Prostate gland (tissue), 2 donors: ENCODE data around the gene PODXL2. TPM values are rescaled to one million over a fixed set of nuclear protein-coding genes. Genes with fewer than 3 reads are reported as not detected.

ENCODE experiments used
- DNase-seq: peaks from one replicate; pipeline ENCODE4 v3.0.0-alpha.2; 2019; ENCODE audit warnings: low spot score
- H3K27ac ChIP-seq, 2 donors: fragments of 200-600 bp; sonication (generic); 2 replicates each; pipeline ENCODE4 v1.5.1; 2017 to 2019
- H3K27me3 ChIP-seq: fragments of 200-600 bp; sonication (generic); replicated peaks from 2 replicates; pipeline ENCODE4 v1.5.1; 2019; ENCODE audit not compliant: insufficient read depth
- H3K36me3 ChIP-seq, 2 donors: fragments of 200-600 bp; sonication (generic); 1 replicate in 1 of 2; 2 replicates in 1 of 2; pipeline versions ENCODE4 v1.5.1 to v1.8.1; 2017 to 2019
- H3K4me1 ChIP-seq: fragments of 200-600 bp; sonication (generic); replicated peaks from 2 replicates; pipeline ENCODE4 v1.5.1; 2019
- H3K4me3 ChIP-seq, 2 donors: fragments of 200-600 bp; sonication (generic); 2 replicates each; pipeline ENCODE4 v1.5.1; 2017 to 2019
- H3K9me3 ChIP-seq: fragments of 200-600 bp; sonication (generic); 2 replicates; pipeline ENCODE4 v1.5.1; 2017
- POLR2A ChIP-seq: fragments of 450-650 bp; IDR thresholded peaks from one replicate; pipeline ENCODE4 v1.6.1; 2016; ENCODE audit warnings: antibody characterized with exemption, mild to moderate bottlenecking
- POLR2AphosphoS5 ChIP-seq: sonication (generic); formaldehyde crosslinking; IDR thresholded peaks from one replicate; pipeline ENCODE4 v1.6.1; 2017; ENCODE audit warnings: antibody characterized with exemption
- WGBS: methylation state at CpG from one replicate; pipeline ENCODE4 v1.1.5; 2018; 5-methylcytosine and 5-hydroxymethylcytosine counted together
- intact Hi-C: fragments of 100-400 bp; cut with DNase I; formaldehyde crosslinking; loops from one replicate; pipeline ENCODE4 v1.14.2; 2022
- total RNA-seq, 2 donors: library from RNA; depleted of rRNA; stranded (reverse); fragments of >200 nt; gene quantifications; one replicate each; pipeline ENCODE4 v1.1.0, GENCODE V29; 2016
- TF ChIP-seq, protein P1 (sequence below), 4 experiments: fragments of 200-600 bp in 2 of 4; fragments of 450-650 bp in 2 of 4; sonication (generic) in 2 of 4; IDR thresholded peaks; 1 replicate in 3 of 4; 2 replicates in 1 of 4; pipeline ENCODE4 v1.5.1; 2016 to 2019; ENCODE audit warnings: antibody characterized with exemption in 4 of 4, mild to moderate bottlenecking in 2 of 4, moderate library complexity in 2 of 4

The PODXL2 gene
- total RNA-seq, 2 donors from 2014 or later = 63.9 to 73.7 TPM

DNA sequence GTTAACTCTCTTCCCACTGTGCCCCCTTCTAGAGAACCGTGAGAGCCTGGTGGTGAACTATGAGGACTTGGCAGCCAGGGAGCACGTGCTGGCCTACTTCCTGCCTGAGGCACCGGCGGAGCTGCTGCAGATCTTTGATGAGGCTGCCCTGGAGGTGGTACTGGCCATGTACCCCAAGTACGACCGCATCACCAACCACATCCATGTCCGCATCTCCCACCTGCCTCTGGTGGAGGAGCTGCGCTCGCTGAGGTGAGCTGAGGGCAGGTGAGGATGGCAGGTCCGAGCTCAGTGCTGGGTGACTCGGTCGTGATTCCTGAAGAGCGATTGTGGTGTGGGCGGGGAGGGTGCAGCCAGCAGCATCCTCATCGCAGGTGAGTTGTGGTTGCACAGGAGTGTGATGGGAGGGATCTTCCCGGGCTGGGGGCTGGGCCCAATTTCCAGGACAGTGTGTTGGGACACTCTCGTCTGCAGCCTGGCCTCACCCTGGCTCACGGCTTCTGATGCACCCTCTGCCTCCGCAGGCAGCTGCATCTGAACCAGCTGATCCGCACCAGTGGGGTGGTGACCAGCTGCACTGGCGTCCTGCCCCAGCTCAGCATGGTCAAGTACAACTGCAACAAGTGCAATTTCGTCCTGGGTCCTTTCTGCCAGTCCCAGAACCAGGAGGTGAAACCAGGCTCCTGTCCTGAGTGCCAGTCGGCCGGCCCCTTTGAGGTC lies 22.7 kb upstream of the PODXL2 start:
- H3K9me3 ChIP-seq = no peaks in the 10 kb centered on the region
- TF ChIP-seq POLR2A (no peak), POLR2AphosphoS5 (no peak)
- TF ChIP-seq, protein P1, sequence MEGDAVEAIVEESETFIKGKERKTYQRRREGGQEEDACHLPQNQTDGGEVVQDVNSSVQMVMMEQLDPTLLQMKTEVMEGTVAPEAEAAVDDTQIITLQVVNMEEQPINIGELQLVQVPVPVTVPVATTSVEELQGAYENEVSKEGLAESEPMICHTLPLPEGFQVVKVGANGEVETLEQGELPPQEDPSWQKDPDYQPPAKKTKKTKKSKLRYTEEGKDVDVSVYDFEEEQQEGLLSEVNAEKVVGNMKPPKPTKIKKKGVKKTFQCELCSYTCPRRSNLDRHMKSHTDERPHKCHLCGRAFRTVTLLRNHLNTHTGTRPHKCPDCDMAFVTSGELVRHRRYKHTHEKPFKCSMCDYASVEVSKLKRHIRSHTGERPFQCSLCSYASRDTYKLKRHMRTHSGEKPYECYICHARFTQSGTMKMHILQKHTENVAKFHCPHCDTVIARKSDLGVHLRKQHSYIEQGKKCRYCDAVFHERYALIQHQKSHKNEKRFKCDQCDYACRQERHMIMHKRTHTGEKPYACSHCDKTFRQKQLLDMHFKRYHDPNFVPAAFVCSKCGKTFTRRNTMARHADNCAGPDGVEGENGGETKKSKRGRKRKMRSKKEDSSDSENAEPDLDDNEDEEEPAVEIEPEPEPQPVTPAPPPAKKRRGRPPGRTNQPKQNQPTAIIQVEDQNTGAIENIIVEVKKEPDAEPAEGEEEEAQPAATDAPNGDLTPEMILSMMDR (IDR thresholded peaks at IDR 0.05) = no peak
- H3K4me3 ChIP-seq = no peak overlapping the region
- peak overlapping the region in 1 of 2 donors; percentile 63 for H3K27ac ChIP-seq
- WGBS = 86% methylated on average over 17 of the region's 24 CpGs
- H3K27me3 ChIP-seq = no peaks in the 10 kb centered on the region
- H3K4me1 ChIP-seq = peaks cover 7% of the 10 kb centered on the region
- intact Hi-C loops = no loop called here
- no peak for DNase-seq
- no peaks in the 10 kb centered on the region for H3K36me3 ChIP-seq

DNA sequence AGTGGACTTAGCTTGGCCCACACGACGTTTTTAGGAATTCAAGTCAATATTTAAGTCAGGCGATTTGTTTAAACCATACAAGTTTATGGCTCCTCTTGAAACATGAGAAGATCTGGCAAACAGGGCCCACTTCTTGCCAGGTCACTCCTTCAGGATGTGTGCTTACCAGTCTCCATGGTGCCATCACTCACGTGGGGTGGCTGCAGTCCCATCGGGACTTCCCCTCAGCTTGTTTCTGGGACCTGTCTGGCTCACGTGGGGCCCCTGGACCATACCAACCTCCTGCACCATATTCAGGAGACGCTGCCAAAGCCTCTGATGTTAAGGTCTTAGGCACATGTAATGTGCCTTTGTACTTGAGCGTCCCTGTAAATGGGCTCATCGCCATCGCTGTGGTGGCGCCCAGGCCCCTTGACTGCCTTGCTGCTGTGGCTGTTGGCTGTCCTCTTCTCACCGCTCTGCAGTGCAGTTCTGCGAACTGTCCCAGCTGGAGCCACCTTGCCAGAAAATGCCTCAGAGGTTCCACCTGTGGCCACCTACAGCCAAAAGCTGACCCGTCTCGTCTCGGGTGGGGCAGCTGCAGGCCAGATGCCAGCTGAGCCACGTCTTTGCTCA lies 21.9 kb upstream of the PODXL2 start:
- 49% methylated on average over 17 of the region's 17 CpGs for WGBS
- H3K36me3 ChIP-seq = no peaks in the 10 kb centered on the region
- H3K27ac ChIP-seq = peak overlapping the region; percentile 50 to 63
- H3K9me3 ChIP-seq = no peaks in the 10 kb centered on the region
- H3K27me3 ChIP-seq = no peaks in the 10 kb centered on the region
- DNase-seq = peak; percentile 95
- intact Hi-C loops = no loop called here
- TF ChIP-seq, protein P1 (IDR thresholded peaks at IDR 0.05) = no peak
- TF ChIP-seq POLR2AphosphoS5 = peak; percentile 95
- H3K4me1 ChIP-seq = peaks cover 7% of the 10 kb centered on the region
- H3K4me3 ChIP-seq = no peak overlapping the region

DNA sequence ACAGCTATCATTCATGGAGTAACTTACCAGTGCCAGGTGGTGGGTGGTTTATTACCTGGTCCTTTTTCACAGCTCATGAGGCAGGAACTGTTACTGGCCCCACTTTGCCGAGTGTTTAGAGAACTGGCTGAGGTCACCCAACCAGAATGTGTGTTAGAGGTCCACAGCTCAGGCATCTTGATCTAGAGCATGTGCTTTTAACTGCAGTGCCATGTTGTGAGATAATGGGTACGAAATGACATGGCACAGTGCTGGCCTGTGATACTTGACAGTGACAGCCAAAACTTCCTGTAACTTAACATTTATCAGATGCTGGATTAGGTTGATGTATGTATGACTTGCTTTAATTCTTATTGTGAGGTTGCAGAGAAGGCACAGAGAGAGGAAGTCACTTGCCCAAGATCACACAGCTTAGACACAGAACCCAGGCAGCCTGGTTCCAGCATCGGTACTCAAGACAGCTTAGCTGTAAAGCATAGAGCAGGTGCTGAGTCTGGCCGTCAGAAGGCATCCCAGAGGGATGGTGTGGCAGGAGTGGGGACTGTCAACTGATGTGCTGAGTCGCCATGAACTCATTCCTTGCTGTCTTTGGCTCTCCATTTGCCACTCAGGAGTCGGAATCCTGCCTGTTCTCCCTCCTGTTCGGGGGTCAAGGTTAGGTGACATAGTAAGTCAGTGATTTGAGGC lies 21.2 kb upstream of the PODXL2 start:
- Histone ChIP-seq H3K27ac (peak overlapping the region; percentile 50 to 60), H3K4me1 (peaks cover 10% of the 10 kb centered on the region), H3K9me3 (no peaks in the 10 kb centered on the region), H3K4me3 (no peak overlapping the region), H3K27me3 (no peaks in the 10 kb centered on the region), H3K36me3 (no peaks in the 10 kb centered on the region)
- TF ChIP-seq POLR2AphosphoS5 = no peak
- TF ChIP-seq, protein P1 (IDR thresholded peaks at IDR 0.05) = no peak
- 88% methylated on average over 7 of the region's 7 CpGs for WGBS
- DNase-seq = no peak
- intact Hi-C loops = no loop called here

DNA sequence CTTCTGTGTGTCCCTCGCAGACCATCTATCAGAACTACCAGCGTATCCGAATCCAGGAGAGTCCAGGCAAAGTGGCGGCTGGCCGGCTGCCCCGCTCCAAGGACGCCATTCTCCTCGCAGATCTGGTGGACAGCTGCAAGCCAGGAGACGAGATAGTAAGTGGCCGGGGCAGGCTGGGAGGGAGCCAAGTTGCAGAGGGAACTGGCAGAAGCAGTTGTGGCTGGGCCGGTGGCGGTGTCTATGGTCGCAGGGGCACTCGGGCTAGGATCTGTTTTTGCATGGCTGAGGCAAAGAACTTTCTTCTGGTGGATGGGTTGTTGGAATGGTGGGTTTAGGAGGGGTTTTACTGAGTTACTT lies 20.6 kb upstream of the PODXL2 start:
- intact Hi-C loops = no loop called here

More for the DNA sequence above, 20.6 kb upstream of the PODXL2 start:
- no peaks in the 10 kb centered on the region for H3K36me3 ChIP-seq
- TF ChIP-seq, protein P1 (IDR thresholded peaks at IDR 0.05) = no peak
- TF ChIP-seq POLR2AphosphoS5 (no peak), POLR2A (no peak)
- H3K4me1 ChIP-seq = peaks cover 10% of the 10 kb centered on the region
- H3K9me3 ChIP-seq = no peaks in the 10 kb centered on the region
- H3K27me3 ChIP-seq = no peaks in the 10 kb centered on the region
- DNase-seq = no peak
- 94% methylated on average over 14 of the region's 14 CpGs for WGBS
- no peak overlapping the region for H3K4me3 ChIP-seq
- no peak overlapping the region for H3K27ac ChIP-seq
